ENCODE measurements around the gene MAGI2. TPM values are rescaled to one million over a fixed set of nuclear protein-coding genes. Genes with fewer than 3 reads are reported as not detected.

Gene MAGI2
- polyA plus RNA-seq, 3 donors: 0.03 to 0.11 TPM; not detected in 1

DNA sequence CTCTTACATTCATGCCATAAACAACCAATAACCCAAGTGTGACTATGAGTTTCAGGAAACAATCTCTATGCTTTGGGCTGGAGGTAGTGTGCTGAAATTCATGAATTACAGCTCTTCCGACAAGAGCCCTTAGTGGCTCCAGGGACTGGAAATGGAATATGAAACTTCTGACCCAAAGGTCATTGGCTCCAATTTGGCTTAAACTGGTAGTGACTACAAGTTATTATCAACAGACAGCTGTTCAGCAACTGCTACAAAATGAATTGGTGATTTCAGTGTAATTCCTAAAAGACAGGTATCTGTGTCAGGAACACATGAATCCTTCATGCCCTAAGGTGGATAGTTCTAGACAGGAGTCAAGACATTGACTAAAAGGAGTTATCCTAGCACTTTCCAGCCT is 909.5 kb downstream of the MAGI2 start:
- no peak overlapping the region for H2AFZ ChIP-seq (ENCODE audit: insufficient read depth, low read depth, low read length, poor library complexity, severe bottlenecking)
- Mint-ChIP-seq H3K4me3 (no peak overlapping the region), H3K4me1 (no peaks in the 10 kb centered on the region), H3K27me3 (ENCODE audit: low read depth in 3 of 3) (peaks cover 0 to 7% (median 0%) of the 10 kb centered on the region in 3 donors), H3K27ac (no peak overlapping the region), H3K9me3 (peaks cover 6 to 13% (median 11%) of the 10 kb centered on the region in 7 donors), H3K36me3 (no peaks in the 10 kb centered on the region)
- no peak overlapping the region for H3K9ac ChIP-seq (ENCODE audit: insufficient read depth, low read length, poor library complexity, severe bottlenecking)
- H3K27ac ChIP-seq (ENCODE audit: low read depth in 1 of 2, low read length in 2 of 2): no peak overlapping the region
- no peaks in the 10 kb centered on the region for H3K27me3 ChIP-seq (ENCODE audit: control insufficient read depth in 2 of 2, insufficient read depth in 2 of 2, low read length in 2 of 2)
- TF ChIP-seq, protein P1, sequence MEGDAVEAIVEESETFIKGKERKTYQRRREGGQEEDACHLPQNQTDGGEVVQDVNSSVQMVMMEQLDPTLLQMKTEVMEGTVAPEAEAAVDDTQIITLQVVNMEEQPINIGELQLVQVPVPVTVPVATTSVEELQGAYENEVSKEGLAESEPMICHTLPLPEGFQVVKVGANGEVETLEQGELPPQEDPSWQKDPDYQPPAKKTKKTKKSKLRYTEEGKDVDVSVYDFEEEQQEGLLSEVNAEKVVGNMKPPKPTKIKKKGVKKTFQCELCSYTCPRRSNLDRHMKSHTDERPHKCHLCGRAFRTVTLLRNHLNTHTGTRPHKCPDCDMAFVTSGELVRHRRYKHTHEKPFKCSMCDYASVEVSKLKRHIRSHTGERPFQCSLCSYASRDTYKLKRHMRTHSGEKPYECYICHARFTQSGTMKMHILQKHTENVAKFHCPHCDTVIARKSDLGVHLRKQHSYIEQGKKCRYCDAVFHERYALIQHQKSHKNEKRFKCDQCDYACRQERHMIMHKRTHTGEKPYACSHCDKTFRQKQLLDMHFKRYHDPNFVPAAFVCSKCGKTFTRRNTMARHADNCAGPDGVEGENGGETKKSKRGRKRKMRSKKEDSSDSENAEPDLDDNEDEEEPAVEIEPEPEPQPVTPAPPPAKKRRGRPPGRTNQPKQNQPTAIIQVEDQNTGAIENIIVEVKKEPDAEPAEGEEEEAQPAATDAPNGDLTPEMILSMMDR (IDR thresholded peaks at IDR 0.05): no peak
- DNase-seq: no peak
- H3K79me2 ChIP-seq (ENCODE audit: insufficient read depth, low read length): no peaks in the 10 kb centered on the region
- H3K36me3 ChIP-seq (replicated peaks in 1 of 2; ENCODE audit: control insufficient read depth in 1 of 2, insufficient read depth in 2 of 2, low read length in 2 of 2): no peaks in the 10 kb centered on the region
- no peaks in the 10 kb centered on the region for H3K4me1 ChIP-seq (ENCODE audit: control insufficient read depth in 1 of 2, insufficient read depth in 2 of 2, low read length in 2 of 2)
- H3K4me2 ChIP-seq (replicated peaks; ENCODE audit: extremely low read depth, low read length, poor library complexity, severe bottlenecking): no peak overlapping the region
- WGBS (ENCODE audit: insufficient coverage): 100% methylated on average over 1 of the region's 1 CpG
- intact Hi-C loops (cut with micrococcal nuclease): no loop called here
- H3K9me3 ChIP-seq (replicated peaks in 1 of 2; ENCODE audit: control insufficient read depth in 1 of 2, insufficient read depth in 1 of 2, low read length in 2 of 2): peaks cover 12 to 22% of the 10 kb centered on the region in 2 donors
- H3K4me3 ChIP-seq (replicated peaks in 1 of 3; ENCODE audit: low read depth in 2 of 3, low read length in 3 of 3): no peak overlapping the region
- no peaks in the 10 kb centered on the region for H4K20me1 ChIP-seq (ENCODE audit: insufficient read depth, low read length)

DNA sequence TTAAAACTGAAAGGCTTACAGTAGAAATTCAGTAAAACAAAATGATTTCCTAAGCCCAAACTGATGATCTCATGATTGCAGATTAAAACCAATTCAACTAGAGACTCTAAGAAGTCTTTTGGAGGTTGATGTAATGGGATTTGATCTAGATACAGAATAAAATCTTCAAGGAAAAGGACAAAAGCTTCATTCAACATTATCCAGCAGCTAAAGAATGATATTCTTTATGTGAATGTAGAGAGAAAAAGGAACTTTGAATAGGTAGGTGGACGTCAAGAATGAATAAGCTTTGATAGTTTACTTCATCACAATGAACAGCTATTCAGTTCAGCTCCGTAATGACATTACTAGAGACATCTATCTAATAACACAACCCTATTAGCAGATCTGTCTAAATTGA is 910.5 kb downstream of the MAGI2 start:
- Histone ChIP-seq H3K9me3 (replicated peaks in 1 of 2; ENCODE audit: control insufficient read depth in 1 of 2, insufficient read depth in 1 of 2, low read length in 2 of 2) (peaks cover 12 to 22% of the 10 kb centered on the region in 2 donors), H3K27me3 (ENCODE audit: control insufficient read depth in 2 of 2, insufficient read depth in 2 of 2, low read length in 2 of 2) (no peaks in the 10 kb centered on the region), H3K4me1 (ENCODE audit: control insufficient read depth in 1 of 2, insufficient read depth in 2 of 2, low read length in 2 of 2) (no peaks in the 10 kb centered on the region), H3K9ac (ENCODE audit: insufficient read depth, low read length, poor library complexity, severe bottlenecking) (no peak overlapping the region), H3K4me2 (replicated peaks; ENCODE audit: extremely low read depth, low read length, poor library complexity, severe bottlenecking) (no peak overlapping the region), H3K4me3 (replicated peaks in 1 of 3; ENCODE audit: low read depth in 2 of 3, low read length in 3 of 3) (no peak overlapping the region), H4K20me1 (ENCODE audit: insufficient read depth, low read length) (no peaks in the 10 kb centered on the region), H3K36me3 (replicated peaks in 1 of 2; ENCODE audit: control insufficient read depth in 1 of 2, insufficient read depth in 2 of 2, low read length in 2 of 2) (no peaks in the 10 kb centered on the region), H2AFZ (ENCODE audit: insufficient read depth, low read depth, low read length, poor library complexity, severe bottlenecking) (no peak overlapping the region), H3K79me2 (ENCODE audit: insufficient read depth, low read length) (no peaks in the 10 kb centered on the region), H3K27ac (ENCODE audit: low read depth in 1 of 2, low read length in 2 of 2) (no peak overlapping the region)
- no CpG with 5 or more reads among the region's 2 CpGs for WGBS (ENCODE audit: insufficient coverage)
- intact Hi-C loops (cut with micrococcal nuclease): no loop called here
- Mint-ChIP-seq H3K27me3 (ENCODE audit: low read depth in 3 of 3) (peaks cover 0 to 7% (median 0%) of the 10 kb centered on the region in 3 donors), H3K4me1 (no peaks in the 10 kb centered on the region), H3K4me3 (no peak overlapping the region), H3K36me3 (no peaks in the 10 kb centered on the region), H3K9me3 (peaks cover 6 to 15% (median 11%) of the 10 kb centered on the region in 7 donors), H3K27ac (no peak overlapping the region)
- DNase-seq: no peak
- TF ChIP-seq, protein P1 (IDR thresholded peaks at IDR 0.05): no peak

All from CD14-positive monocyte (primary cell).